Skeletal muscle tissue (tissue), 4 donors: Measurements from ENCODE around the gene HPS4. TPM values are rescaled to one million over a fixed set of nuclear protein-coding genes. Genes with fewer than 3 reads are reported as not detected.
A peak's percentile ranks its signal among the peaks of the same experiment; 100 is the strongest.

Experiments
- H3K27ac ChIP-seq: one replicate; pipeline ENCODE4 v1.7.0; 2013; ENCODE audit warnings: mild to moderate bottlenecking, low read depth, low read length, inconsistent platforms
- H3K27me3 ChIP-seq, 3 donors: one replicate each; pipeline ENCODE4 v1.7.0; 2013; ENCODE audit warnings: low read length in 3 of 3; ENCODE audit not compliant: control insufficient read depth in 3 of 3, insufficient read depth in 3 of 3
- H3K36me3 ChIP-seq, 3 donors: one replicate each; pipeline ENCODE4 v1.7.0; 2013; ENCODE audit warnings: low read length in 3 of 3; ENCODE audit not compliant: control insufficient read depth in 3 of 3, insufficient read depth in 3 of 3
- H3K4me1 ChIP-seq, 3 donors: one replicate each; pipeline ENCODE4 v1.7.0; 2013; ENCODE audit warnings: low read length in 3 of 3, mild to moderate bottlenecking in 3 of 3; ENCODE audit not compliant: control insufficient read depth in 3 of 3, insufficient read depth in 3 of 3
- H3K4me3 ChIP-seq, 3 donors: one replicate each; pipeline ENCODE4 v1.7.0; 2013; ENCODE audit warnings: low read length in 3 of 3
- H3K9ac ChIP-seq, 3 donors: one replicate each; pipeline ENCODE4 v1.7.0; 2013; ENCODE audit warnings: low read length in 3 of 3, mild to moderate bottlenecking in 3 of 3, moderate library complexity in 2 of 3, low read depth in 1 of 3
- H3K9me3 ChIP-seq, 3 donors: one replicate each; pipeline ENCODE4 v1.7.0; 2013; ENCODE audit warnings: low read length in 3 of 3; ENCODE audit not compliant: control insufficient read depth in 3 of 3
- total RNA-seq: library from RNA; depleted of rRNA; stranded (reverse); fragments of >200 nt; gene quantifications from one replicate; pipeline ENCODE4 v1.2.3, GENCODE V29; 2014
- donor health status: Osteomylitis.

HPS4 gene
- total RNA-seq, 1 donor from 2014 or later: 20.9 TPM

- H3K36me3 ChIP-seq: peaks cover 54 to 68% (median 63%) of the 10 kb centered on the region in 3 donors
- no peaks in the 10 kb centered on the region for H3K27me3 ChIP-seq
- no peaks in the 10 kb centered on the region for H3K9me3 ChIP-seq
- H3K4me1 ChIP-seq: peaks cover 0 to 8% (median 7%) of the 10 kb centered on the region in 3 donors
- H3K4me3 ChIP-seq: no peak overlapping the region
- no peak overlapping the region for H3K27ac ChIP-seq
- no peak overlapping the region for H3K9ac ChIP-seq
Observed at GRCh38 chr22:26461188-26461810, 22.3 kb downstream of the HPS4 start.

- Histone ChIP-seq H3K36me3 (peaks cover 44 to 63% (median 59%) of the 10 kb centered on the region in 3 donors), H3K4me3 (no peak overlapping the region), H3K27ac (no peak overlapping the region), H3K9me3 (no peaks in the 10 kb centered on the region), H3K27me3 (no peaks in the 10 kb centered on the region), H3K4me1 (peaks cover 0 to 7% (median 6%) of the 10 kb centered on the region in 3 donors), H3K9ac (no peak overlapping the region)
Observed at GRCh38 chr22:26460202-26460601, 23.4 kb downstream of the HPS4 start.

- Histone ChIP-seq H3K36me3 (peaks cover 30 to 49% (median 46%) of the 10 kb centered on the region in 3 donors), H3K4me3 (no peak overlapping the region), H3K27ac (no peak overlapping the region), H3K4me1 (peaks cover 3 to 15% (median 5%) of the 10 kb centered on the region in 3 donors), H3K9ac (no peak overlapping the region), H3K27me3 (no peaks in the 10 kb centered on the region), H3K9me3 (no peaks in the 10 kb centered on the region)
Observed at GRCh38 chr22:26457661-26458272, 25.8 kb downstream of the HPS4 start.

GRCh38 chr22:26453812-26454500 is 29.6 kb downstream of the HPS4 start:
- H3K27me3 ChIP-seq: no peaks in the 10 kb centered on the region
- H3K36me3 ChIP-seq: peaks cover 43 to 59% (median 52%) of the 10 kb centered on the region in 3 donors
- H3K4me3 ChIP-seq: no peak overlapping the region
- peak overlapping the region in 1 of 3 donors; percentile 50 for H3K9ac ChIP-seq
- H3K9me3 ChIP-seq: no peaks in the 10 kb centered on the region
- H3K27ac ChIP-seq: no peak overlapping the region
- H3K4me1 ChIP-seq: peaks cover 0 to 8% (median 5%) of the 10 kb centered on the region in 3 donors

GRCh38 chr22:26453216-26453615 is 30.4 kb downstream of the HPS4 start:
- no peaks in the 10 kb centered on the region for H3K27me3 ChIP-seq
- peak overlapping the region in 1 of 3 donors; percentile 33 for H3K9ac ChIP-seq
- peaks cover 0 to 8% (median 5%) of the 10 kb centered on the region in 3 donors for H3K4me1 ChIP-seq
- no peak overlapping the region for H3K27ac ChIP-seq
- H3K4me3 ChIP-seq: no peak overlapping the region
- no peaks in the 10 kb centered on the region for H3K9me3 ChIP-seq
- peaks cover 39 to 56% (median 47%) of the 10 kb centered on the region in 3 donors for H3K36me3 ChIP-seq

- no peak overlapping the region for H3K27ac ChIP-seq
- peaks cover 0 to 8% (median 5%) of the 10 kb centered on the region in 3 donors for H3K4me1 ChIP-seq
- no peak overlapping the region for H3K9ac ChIP-seq
- H3K4me3 ChIP-seq: no peak overlapping the region
- no peaks in the 10 kb centered on the region for H3K9me3 ChIP-seq
- no peaks in the 10 kb centered on the region for H3K27me3 ChIP-seq
- H3K36me3 ChIP-seq: peaks cover 31 to 48% (median 39%) of the 10 kb centered on the region in 3 donors
Observed at GRCh38 chr22:26452236-26453016, 31.2 kb downstream of the HPS4 start.

- Histone ChIP-seq H3K9me3 (no peaks in the 10 kb centered on the region), H3K27me3 (no peaks in the 10 kb centered on the region), H3K36me3 (peaks cover 27 to 39% (median 31%) of the 10 kb centered on the region in 3 donors), H3K4me3 (no peak overlapping the region), H3K9ac (no peak overlapping the region), H3K27ac (no peak overlapping the region), H3K4me1 (peaks cover 5 to 15% (median 7%) of the 10 kb centered on the region in 3 donors)
Observed at GRCh38 chr22:26450453-26451185, 33.0 kb downstream of the HPS4 start.

GRCh38 chr22:26448941-26449340 is 34.6 kb downstream of the HPS4 start:
- Histone ChIP-seq H3K9ac (no peak overlapping the region), H3K27me3 (no peaks in the 10 kb centered on the region), H3K4me1 (peaks cover 5 to 15% (median 7%) of the 10 kb centered on the region in 3 donors), H3K27ac (no peak overlapping the region), H3K36me3 (peaks cover 27 to 35% (median 28%) of the 10 kb centered on the region in 3 donors), H3K9me3 (no peaks in the 10 kb centered on the region), H3K4me3 (no peak overlapping the region)

GRCh38 chr22:26448334-26448733 is 35.2 kb downstream of the HPS4 start:
- no peak overlapping the region for H3K4me3 ChIP-seq
- H3K36me3 ChIP-seq: peaks cover 22 to 29% (median 25%) of the 10 kb centered on the region in 3 donors

More at GRCh38 chr22:26448334-26448733, 35.2 kb downstream of the HPS4 start:
- no peaks in the 10 kb centered on the region for H3K27me3 ChIP-seq
- H3K27ac ChIP-seq: no peak overlapping the region
- H3K9ac ChIP-seq: no peak overlapping the region
- no peaks in the 10 kb centered on the region for H3K9me3 ChIP-seq
- peaks cover 4 to 10% (median 7%) of the 10 kb centered on the region in 3 donors for H3K4me1 ChIP-seq
